Effector memory CD8-positive, alpha-beta T cell (primary cell): ENCODE measurements around the gene PACRG.

Experiments used
- ATAC-seq: fragments of 150-1000 bp; cut with Tn5 transposase; replicated peaks from 2 replicates; pipeline ENCODE4 v1.10.0; 2021; ENCODE audit warnings: mild to moderate bottlenecking, moderate library complexity
- DNase-seq, 3 experiments: peaks; one replicate each; pipeline ENCODE4 v3.0.0; 2021
- H3K27ac Mint-ChIP-seq, 2 donors: one replicate each; pipeline ENCODE4 v1.8.0; 2022; ENCODE audit warnings: mild to moderate bottlenecking in 2 of 2, mixed read lengths in 2 of 2, moderate library complexity in 2 of 2
- H3K27me3 Mint-ChIP-seq, 2 donors: one replicate each; pipeline ENCODE4 v1.8.0; 2022; ENCODE audit warnings: mixed read lengths in 2 of 2
- H3K36me3 Mint-ChIP-seq: one replicate; pipeline ENCODE4 v1.8.0; 2022; ENCODE audit warnings: mild to moderate bottlenecking, moderate library complexity, mixed read lengths; ENCODE audit not compliant: insufficient read depth
- H3K4me1 Mint-ChIP-seq, 2 donors: one replicate each; pipeline ENCODE4 v1.8.0; 2022; ENCODE audit warnings: low read depth in 2 of 2, mixed read lengths in 2 of 2
- H3K4me3 Mint-ChIP-seq, 2 donors: one replicate each; pipeline ENCODE4 v1.8.0; 2022; ENCODE audit warnings: mild to moderate bottlenecking in 2 of 2, mixed read lengths in 2 of 2, moderate library complexity in 2 of 2
- H3K9me3 Mint-ChIP-seq, 2 donors: one replicate each; pipeline ENCODE4 v1.8.0; 2022; ENCODE audit warnings: mixed read lengths in 2 of 2

The PACRG gene

GRCh38 chr6:163287626-163288025 lies 559.9 kb downstream of the PACRG start:
- H3K9me3 Mint-ChIP-seq, result no peaks in the 10 kb centered on the region
- H3K27ac Mint-ChIP-seq, result no peak overlapping the region
- no peak overlapping the region for H3K4me3 Mint-ChIP-seq
- H3K36me3 Mint-ChIP-seq, result no peaks in the 10 kb centered on the region
- ATAC-seq (no peak), DNase-seq (no peak)
- no peaks in the 10 kb centered on the region for H3K4me1 Mint-ChIP-seq
- peaks cover 12 to 26% of the 10 kb centered on the region in 2 donors for H3K27me3 Mint-ChIP-seq

GRCh38 chr6:163288066-163288465 lies 560.3 kb downstream of the PACRG start:
- Mint-ChIP-seq H3K4me1 (no peaks in the 10 kb centered on the region), H3K9me3 (no peaks in the 10 kb centered on the region), H3K36me3 (no peaks in the 10 kb centered on the region), H3K27ac (no peak overlapping the region), H3K4me3 (no peak overlapping the region), H3K27me3 (peaks cover 12 to 26% of the 10 kb centered on the region in 2 donors)
- DNase-seq (no peak), ATAC-seq (no peak)

GRCh38 chr6:163288915-163289314 lies 561.1 kb downstream of the PACRG start:
- Mint-ChIP-seq H3K27me3 (peaks cover 12 to 26% of the 10 kb centered on the region in 2 donors), H3K9me3 (no peaks in the 10 kb centered on the region), H3K36me3 (no peaks in the 10 kb centered on the region), H3K4me1 (no peaks in the 10 kb centered on the region), H3K4me3 (no peak overlapping the region), H3K27ac (no peak overlapping the region)
- DNase-seq, result no peak
- no peak for ATAC-seq

GRCh38 chr6:163289447-163289846 lies 561.7 kb downstream of the PACRG start:
- no peak for DNase-seq
- Mint-ChIP-seq H3K36me3 (no peaks in the 10 kb centered on the region), H3K27ac (no peak overlapping the region), H3K9me3 (no peaks in the 10 kb centered on the region), H3K27me3 (peaks cover 12 to 24% of the 10 kb centered on the region in 2 donors), H3K4me1 (no peaks in the 10 kb centered on the region), H3K4me3 (no peak overlapping the region)
- no peak for ATAC-seq

GRCh38 chr6:163290545-163291274 lies 562.9 kb downstream of the PACRG start:
- Mint-ChIP-seq H3K4me3 (no peak overlapping the region), H3K27me3 (peaks cover 12% of the 10 kb centered on the region in 2 donors), H3K27ac (no peak overlapping the region), H3K36me3 (no peaks in the 10 kb centered on the region), H3K4me1 (no peaks in the 10 kb centered on the region), H3K9me3 (no peaks in the 10 kb centered on the region)
- no peak for ATAC-seq
- DNase-seq, result no peak

- no peak for ATAC-seq
- H3K4me1 Mint-ChIP-seq, result no peaks in the 10 kb centered on the region
Observed at GRCh38 chr6:163291622-163292021, 563.8 kb downstream of the PACRG start.

GRCh38 chr6:163293286-163293685 lies 565.5 kb downstream of the PACRG start:
- DNase-seq (no peak), ATAC-seq (no peak)
- Mint-ChIP-seq H3K9me3 (no peaks in the 10 kb centered on the region), H3K4me1 (no peaks in the 10 kb centered on the region), H3K4me3 (no peak overlapping the region), H3K27ac (no peak overlapping the region), H3K36me3 (no peaks in the 10 kb centered on the region), H3K27me3 (peaks cover 6 to 25% of the 10 kb centered on the region in 2 donors)

More at GRCh38 chr6:163291622-163292021, 563.8 kb downstream of the PACRG start:
- Mint-ChIP-seq H3K4me3 (no peak overlapping the region), H3K36me3 (no peaks in the 10 kb centered on the region), H3K9me3 (no peaks in the 10 kb centered on the region), H3K27ac (no peak overlapping the region), H3K27me3 (peaks cover 10 to 12% of the 10 kb centered on the region in 2 donors)
- DNase-seq, result no peak

GRCh38 chr6:163294734-163295133 lies 567.0 kb downstream of the PACRG start:
- ATAC-seq (no peak), DNase-seq (no peak)
- H3K36me3 Mint-ChIP-seq, result no peaks in the 10 kb centered on the region

GRCh38 chr6:163296835-163297519 lies 569.2 kb downstream of the PACRG start:
- peaks cover 2 to 38% of the 10 kb centered on the region in 2 donors for H3K27me3 Mint-ChIP-seq

More at GRCh38 chr6:163294734-163295133, 567.0 kb downstream of the PACRG start:
- H3K4me3 Mint-ChIP-seq, result no peak overlapping the region
- no peaks in the 10 kb centered on the region for H3K4me1 Mint-ChIP-seq
- H3K27me3 Mint-ChIP-seq, result peaks cover 6 to 40% of the 10 kb centered on the region in 2 donors
- H3K27ac Mint-ChIP-seq, result no peak overlapping the region
- H3K9me3 Mint-ChIP-seq, result no peaks in the 10 kb centered on the region

GRCh38 chr6:163298079-163298830 lies 570.5 kb downstream of the PACRG start:
- DNase-seq, result no peak
- H3K27ac Mint-ChIP-seq, result no peak overlapping the region
- no peak overlapping the region for H3K4me3 Mint-ChIP-seq
- H3K9me3 Mint-ChIP-seq, result no peaks in the 10 kb centered on the region
- no peaks in the 10 kb centered on the region for H3K36me3 Mint-ChIP-seq
- H3K4me1 Mint-ChIP-seq, result no peaks in the 10 kb centered on the region
- no peak for ATAC-seq
- H3K27me3 Mint-ChIP-seq, result peaks cover 0 to 34% of the 10 kb centered on the region in 2 donors

More at GRCh38 chr6:163296835-163297519, 569.2 kb downstream of the PACRG start:
- Mint-ChIP-seq H3K4me3 (no peak overlapping the region), H3K4me1 (no peaks in the 10 kb centered on the region), H3K36me3 (no peaks in the 10 kb centered on the region), H3K27ac (no peak overlapping the region), H3K9me3 (no peaks in the 10 kb centered on the region)
- no peak for ATAC-seq
- DNase-seq, result no peak

- DNase-seq, result no peak
Observed at GRCh38 chr6:163300838-163301237, 573.1 kb downstream of the PACRG start.

GRCh38 chr6:163301726-163302635 lies 574.2 kb downstream of the PACRG start:
- no peak for DNase-seq
- no peak overlapping the region for H3K4me3 Mint-ChIP-seq
- H3K4me1 Mint-ChIP-seq, result no peaks in the 10 kb centered on the region
- ATAC-seq, result no peak
- H3K27me3 Mint-ChIP-seq, result peaks cover 0 to 34% of the 10 kb centered on the region in 2 donors
- H3K36me3 Mint-ChIP-seq, result no peaks in the 10 kb centered on the region
- H3K27ac Mint-ChIP-seq, result no peak overlapping the region
- no peaks in the 10 kb centered on the region for H3K9me3 Mint-ChIP-seq

More at GRCh38 chr6:163300838-163301237, 573.1 kb downstream of the PACRG start:
- H3K27ac Mint-ChIP-seq, result no peak overlapping the region
- no peak for ATAC-seq
- no peaks in the 10 kb centered on the region for H3K9me3 Mint-ChIP-seq
- peaks cover 0 to 34% of the 10 kb centered on the region in 2 donors for H3K27me3 Mint-ChIP-seq
- no peaks in the 10 kb centered on the region for H3K4me1 Mint-ChIP-seq
- H3K4me3 Mint-ChIP-seq, result no peak overlapping the region
- H3K36me3 Mint-ChIP-seq, result no peaks in the 10 kb centered on the region

- ATAC-seq, result no peak
- Mint-ChIP-seq H3K27ac (no peak overlapping the region), H3K4me3 (no peak overlapping the region), H3K9me3 (no peaks in the 10 kb centered on the region), H3K4me1 (no peaks in the 10 kb centered on the region), H3K36me3 (no peaks in the 10 kb centered on the region), H3K27me3 (peaks cover 0 to 26% of the 10 kb centered on the region in 2 donors)
- no peak for DNase-seq
Observed at GRCh38 chr6:163302747-163303146, 575.0 kb downstream of the PACRG start.
